Parathyroid adenoma (tissue), 2 donors: ENCODE measurements around the gene ABCD1.
"Not testable (repeated sequence)": the region's sequence is repeated elsewhere in the genome, so short reads cannot be mapped to it uniquely, and the experiment has no call there.

Experiments
- H2AFZ ChIP-seq: fragments of 300-600 bp; sonication (generic); one replicate; pipeline ENCODE4 v1.7.0; 2017; ENCODE audit warnings: antibody characterized with exemption, mild to moderate bottlenecking
- H3K27ac ChIP-seq: fragments of 300-600 bp; sonication (generic); one replicate; pipeline ENCODE4 v1.7.0; 2017
- H3K27me3 ChIP-seq: fragments of 300-600 bp; sonication (generic); one replicate; pipeline ENCODE4 v1.7.0; 2017; ENCODE audit warnings: low read length; ENCODE audit not compliant: control insufficient read depth, insufficient read depth
- H3K36me3 ChIP-seq: fragments of 300-600 bp; sonication (generic); one replicate; pipeline ENCODE4 v1.7.0; 2017; ENCODE audit warnings: low read length; ENCODE audit not compliant: control insufficient read depth, insufficient read depth
- H3K4me1 ChIP-seq: fragments of 300-600 bp; sonication (generic); one replicate; pipeline ENCODE4 v1.7.0; 2017; ENCODE audit warnings: control low read depth
- H3K4me2 ChIP-seq: fragments of 300-600 bp; sonication (generic); one replicate; pipeline ENCODE4 v1.7.0; 2017; ENCODE audit warnings: low read length
- H3K4me3 ChIP-seq: fragments of 300-600 bp; sonication (generic); one replicate; pipeline ENCODE4 v1.7.0; 2017; ENCODE audit warnings: low read depth, low read length
- H3K79me2 ChIP-seq: fragments of 300-600 bp; sonication (generic); one replicate; pipeline ENCODE4 v1.7.0; 2017; ENCODE audit warnings: control low read depth
- H3K9ac ChIP-seq: fragments of 300-600 bp; sonication (generic); one replicate; pipeline ENCODE4 v1.7.0; 2017; ENCODE audit warnings: mild to moderate bottlenecking
- H3K9me3 ChIP-seq: fragments of 300-600 bp; sonication (generic); one replicate; pipeline ENCODE4 v1.7.0; 2017; ENCODE audit warnings: low read length; ENCODE audit not compliant: control insufficient read depth
- TF ChIP-seq, protein P1 (sequence below): fragments of 300-600 bp; sonication (generic); IDR thresholded peaks from one replicate; pipeline ENCODE4 v1.7.0; 2017; ENCODE audit warnings: antibody characterized with exemption, mild to moderate bottlenecking
- donor health status: primary hyperparathyroidism.

ABCD1 gene

DNA sequence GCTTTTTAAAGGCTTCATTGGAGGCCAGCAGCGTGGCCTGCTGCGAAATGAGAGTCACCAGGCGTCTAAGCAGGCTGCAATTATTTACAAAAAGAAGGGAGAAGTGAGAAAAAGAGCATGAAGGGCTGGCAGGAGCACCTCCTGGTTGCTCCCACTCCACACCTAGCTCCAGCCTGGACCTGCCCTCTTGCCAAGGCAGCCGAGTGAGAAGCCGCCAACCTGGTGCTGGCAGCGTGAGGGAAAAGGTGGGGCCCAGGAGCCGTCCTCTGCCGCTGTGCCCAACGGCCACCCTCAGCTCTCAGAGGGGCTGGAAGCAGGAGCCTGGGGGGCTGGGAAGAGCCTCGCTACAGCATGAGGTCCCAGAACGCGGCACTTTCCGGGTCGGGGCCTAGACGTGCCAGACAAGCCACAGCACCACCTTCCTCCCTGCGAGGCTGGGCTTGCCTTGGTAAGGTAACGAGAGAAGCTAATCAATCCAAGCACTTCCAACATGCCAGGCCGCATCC is 20.6 kb upstream of the ABCD1 start:
- no peak overlapping the region for H3K9ac ChIP-seq
- no peaks in the 10 kb centered on the region for H3K9me3 ChIP-seq
- H3K27me3 ChIP-seq = no peaks in the 10 kb centered on the region
- no peak overlapping the region for H3K4me2 ChIP-seq
- TF ChIP-seq, protein P1, sequence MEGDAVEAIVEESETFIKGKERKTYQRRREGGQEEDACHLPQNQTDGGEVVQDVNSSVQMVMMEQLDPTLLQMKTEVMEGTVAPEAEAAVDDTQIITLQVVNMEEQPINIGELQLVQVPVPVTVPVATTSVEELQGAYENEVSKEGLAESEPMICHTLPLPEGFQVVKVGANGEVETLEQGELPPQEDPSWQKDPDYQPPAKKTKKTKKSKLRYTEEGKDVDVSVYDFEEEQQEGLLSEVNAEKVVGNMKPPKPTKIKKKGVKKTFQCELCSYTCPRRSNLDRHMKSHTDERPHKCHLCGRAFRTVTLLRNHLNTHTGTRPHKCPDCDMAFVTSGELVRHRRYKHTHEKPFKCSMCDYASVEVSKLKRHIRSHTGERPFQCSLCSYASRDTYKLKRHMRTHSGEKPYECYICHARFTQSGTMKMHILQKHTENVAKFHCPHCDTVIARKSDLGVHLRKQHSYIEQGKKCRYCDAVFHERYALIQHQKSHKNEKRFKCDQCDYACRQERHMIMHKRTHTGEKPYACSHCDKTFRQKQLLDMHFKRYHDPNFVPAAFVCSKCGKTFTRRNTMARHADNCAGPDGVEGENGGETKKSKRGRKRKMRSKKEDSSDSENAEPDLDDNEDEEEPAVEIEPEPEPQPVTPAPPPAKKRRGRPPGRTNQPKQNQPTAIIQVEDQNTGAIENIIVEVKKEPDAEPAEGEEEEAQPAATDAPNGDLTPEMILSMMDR = no peak
- no peaks in the 10 kb centered on the region for H3K36me3 ChIP-seq
- no peak overlapping the region for H3K27ac ChIP-seq
- H3K79me2 ChIP-seq = no peaks in the 10 kb centered on the region
- H3K4me3 ChIP-seq = no peak overlapping the region
- H2AFZ ChIP-seq = no peak overlapping the region
- no peaks in the 10 kb centered on the region for H3K4me1 ChIP-seq

DNA sequence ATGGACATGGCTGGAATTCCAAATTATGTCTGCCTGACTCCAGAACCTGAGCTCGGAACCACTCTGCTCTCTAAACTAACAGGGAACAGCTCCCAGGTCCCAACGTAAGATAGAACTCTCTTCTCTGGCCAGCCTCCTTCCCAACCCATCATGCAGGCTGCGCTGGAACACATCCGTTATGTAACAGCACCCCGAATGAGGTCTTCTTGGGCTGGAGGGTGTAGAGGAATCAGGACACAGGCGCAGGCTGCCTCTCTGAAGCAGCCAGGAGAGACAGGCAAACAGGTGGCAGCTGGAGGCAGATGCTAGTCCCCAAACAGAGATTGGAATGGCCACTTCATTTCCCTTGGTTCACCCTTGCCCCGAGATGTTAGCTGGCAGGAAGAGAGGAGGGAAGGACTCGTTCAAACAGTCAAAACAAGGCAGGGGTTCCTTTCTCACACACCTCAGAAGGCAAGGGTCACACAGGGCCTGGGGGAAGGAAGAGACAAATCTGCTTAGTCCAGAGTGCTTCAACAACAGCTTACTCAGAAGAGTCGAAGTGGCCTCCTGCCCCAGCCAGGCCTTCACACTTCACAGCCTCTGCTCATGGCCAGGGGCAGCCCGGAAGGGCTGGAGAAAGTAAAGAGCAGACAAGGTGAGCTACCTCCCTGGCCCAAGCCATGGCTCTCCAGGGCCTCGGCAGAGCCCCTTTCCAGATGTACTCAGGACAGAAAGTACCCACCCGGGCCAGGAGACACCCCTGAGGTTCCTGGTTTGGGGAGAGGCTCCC is 19.8 kb upstream of the ABCD1 start:
- H3K4me3 ChIP-seq, H3K27me3 ChIP-seq, H3K9me3 ChIP-seq, H3K4me2 ChIP-seq, H2AFZ ChIP-seq, H3K79me2 ChIP-seq, H3K9ac ChIP-seq, H3K4me1 ChIP-seq, H3K36me3 ChIP-seq, H3K27ac ChIP-seq: not testable (repeated sequence)

GRCh38 chrX:153705403-153706060 is 19.1 kb upstream of the ABCD1 start:
- H3K4me3 ChIP-seq, H3K79me2 ChIP-seq, H3K9me3 ChIP-seq, H3K9ac ChIP-seq, H3K4me2 ChIP-seq, H3K27ac ChIP-seq, H3K36me3 ChIP-seq, H3K27me3 ChIP-seq, H2AFZ ChIP-seq, H3K4me1 ChIP-seq: not testable (repeated sequence)

DNA sequence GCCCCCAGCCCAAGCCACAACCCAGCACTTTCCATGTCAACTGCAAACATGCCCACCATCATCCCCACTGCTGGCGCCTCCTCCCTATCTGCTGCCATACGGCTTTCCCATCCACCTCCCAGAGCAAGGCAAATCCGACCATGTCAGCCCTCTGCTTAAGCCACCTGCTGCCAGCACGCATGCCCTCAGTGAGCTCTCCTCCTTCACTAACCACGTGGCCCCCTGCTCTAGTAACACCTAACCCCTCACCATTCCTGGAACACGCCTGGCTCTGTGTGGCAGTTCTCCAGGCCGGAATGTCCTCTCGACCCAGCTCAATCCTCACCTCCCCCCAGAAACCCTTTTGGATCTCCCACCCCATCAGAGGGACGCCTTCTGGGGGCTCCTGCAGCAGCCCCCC is 17.9 kb upstream of the ABCD1 start:
- no peaks in the 10 kb centered on the region for H3K4me1 ChIP-seq
- H3K4me2 ChIP-seq = no peak overlapping the region
- H3K9me3 ChIP-seq = no peaks in the 10 kb centered on the region
- no peaks in the 10 kb centered on the region for H3K27me3 ChIP-seq
- H3K27ac ChIP-seq = no peak overlapping the region
- no peak overlapping the region for H3K9ac ChIP-seq
- H3K4me3 ChIP-seq = no peak overlapping the region
- no peaks in the 10 kb centered on the region for H3K79me2 ChIP-seq
- no peaks in the 10 kb centered on the region for H3K36me3 ChIP-seq
- TF ChIP-seq, protein P1 = no peak
- no peak overlapping the region for H2AFZ ChIP-seq

- no peak overlapping the region for H3K4me2 ChIP-seq
- H3K9me3 ChIP-seq = no peaks in the 10 kb centered on the region
- no peaks in the 10 kb centered on the region for H3K4me1 ChIP-seq
- H3K36me3 ChIP-seq = no peaks in the 10 kb centered on the region
- no peaks in the 10 kb centered on the region for H3K79me2 ChIP-seq
- H3K27ac ChIP-seq = no peak overlapping the region
- H3K27me3 ChIP-seq = no peaks in the 10 kb centered on the region
- TF ChIP-seq, protein P1 = no peak
- no peak overlapping the region for H3K4me3 ChIP-seq
- H2AFZ ChIP-seq = no peak overlapping the region
- no peak overlapping the region for H3K9ac ChIP-seq
Observed at GRCh38 chrX:153707406-153707805, 17.2 kb upstream of the ABCD1 start.
